ENCODE data around the gene RNU6-9.

Gene RNU6-9

DNA sequence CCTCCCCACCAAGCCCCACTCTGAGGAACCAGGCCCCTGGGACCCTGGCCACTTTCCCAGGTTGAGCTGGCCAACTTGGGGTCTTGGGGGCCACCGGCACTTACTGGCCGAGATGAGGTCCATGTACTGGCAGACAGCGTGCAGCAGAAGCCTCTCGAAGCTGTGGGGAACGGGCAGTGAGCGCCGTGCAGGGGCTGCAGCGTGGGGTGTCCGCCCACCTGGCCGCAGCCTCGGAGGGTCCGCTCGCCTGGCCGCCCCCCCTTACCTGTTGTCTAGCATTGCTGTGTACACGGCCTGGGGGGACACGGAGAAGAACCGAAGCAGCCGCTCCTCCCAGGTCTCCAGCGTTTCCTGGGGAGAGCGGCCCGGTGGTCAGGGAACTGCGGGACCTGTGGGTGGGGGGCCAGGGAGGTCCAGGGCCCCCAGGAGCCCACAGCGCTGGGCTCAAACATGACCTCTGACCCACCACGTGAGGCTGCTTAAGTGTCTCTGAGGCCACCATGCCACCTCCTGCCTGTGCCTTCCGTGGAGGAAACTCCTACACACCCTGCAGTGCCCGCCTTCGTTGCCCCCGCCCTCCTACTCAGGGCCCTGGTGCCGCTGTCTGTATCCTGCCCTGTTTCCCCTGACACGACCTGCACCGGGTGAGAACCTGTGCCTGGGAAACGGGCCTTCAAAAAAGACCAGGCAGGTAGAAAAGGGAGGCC lies 6.2 kb downstream of the RNU6-9 start:
- no peak for DNase-seq

- no peak for DNase-seq
Observed at GRCh38 chr19:900043-900301, 6.7 kb downstream of the RNU6-9 start.

DNA sequence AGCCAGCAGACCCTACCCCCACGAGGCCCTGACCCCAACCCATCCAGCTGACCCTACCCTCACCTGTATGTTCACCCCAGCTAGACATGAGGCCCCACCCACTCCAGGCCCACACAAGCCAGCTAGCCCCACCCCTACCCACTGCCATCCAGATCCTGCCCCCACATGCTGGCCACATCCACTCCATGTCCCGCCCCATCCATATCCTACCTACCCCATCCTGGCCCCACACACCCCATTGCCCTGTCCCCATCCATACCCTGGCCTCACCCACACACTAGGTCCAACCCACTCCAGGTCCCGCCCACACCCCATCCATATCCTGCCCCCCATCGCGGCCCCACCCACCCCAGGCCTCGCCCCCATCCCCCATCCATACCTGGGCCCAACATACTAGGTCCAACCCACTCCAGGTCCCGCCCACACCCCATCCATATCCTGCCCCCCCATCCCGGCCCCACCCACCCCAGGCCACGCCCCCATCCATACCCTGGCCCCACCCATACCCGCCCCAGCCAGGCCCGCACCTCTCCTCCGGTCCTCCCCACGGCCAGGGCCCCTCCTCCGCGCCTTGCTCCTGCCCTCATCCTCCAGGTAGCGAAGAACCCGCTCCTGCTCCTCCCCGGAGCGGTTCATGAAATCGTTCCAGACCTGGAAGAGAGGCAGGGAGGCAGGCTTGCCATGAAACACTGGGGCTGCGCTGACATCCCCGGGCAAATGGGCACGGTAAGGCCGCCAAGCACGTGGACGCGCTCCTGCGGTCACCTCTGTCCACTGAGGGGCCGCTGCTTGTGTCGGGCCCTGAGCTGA lies 7.2 kb downstream of the RNU6-9 start:
- DNase-seq: no peak

- no peak for DNase-seq
Observed at GRCh38 chr19:901216-902092, 8.2 kb downstream of the RNU6-9 start.

GRCh38 chr19:902093-902370 lies 8.7 kb downstream of the RNU6-9 start:
- no peak for DNase-seq

DNA sequence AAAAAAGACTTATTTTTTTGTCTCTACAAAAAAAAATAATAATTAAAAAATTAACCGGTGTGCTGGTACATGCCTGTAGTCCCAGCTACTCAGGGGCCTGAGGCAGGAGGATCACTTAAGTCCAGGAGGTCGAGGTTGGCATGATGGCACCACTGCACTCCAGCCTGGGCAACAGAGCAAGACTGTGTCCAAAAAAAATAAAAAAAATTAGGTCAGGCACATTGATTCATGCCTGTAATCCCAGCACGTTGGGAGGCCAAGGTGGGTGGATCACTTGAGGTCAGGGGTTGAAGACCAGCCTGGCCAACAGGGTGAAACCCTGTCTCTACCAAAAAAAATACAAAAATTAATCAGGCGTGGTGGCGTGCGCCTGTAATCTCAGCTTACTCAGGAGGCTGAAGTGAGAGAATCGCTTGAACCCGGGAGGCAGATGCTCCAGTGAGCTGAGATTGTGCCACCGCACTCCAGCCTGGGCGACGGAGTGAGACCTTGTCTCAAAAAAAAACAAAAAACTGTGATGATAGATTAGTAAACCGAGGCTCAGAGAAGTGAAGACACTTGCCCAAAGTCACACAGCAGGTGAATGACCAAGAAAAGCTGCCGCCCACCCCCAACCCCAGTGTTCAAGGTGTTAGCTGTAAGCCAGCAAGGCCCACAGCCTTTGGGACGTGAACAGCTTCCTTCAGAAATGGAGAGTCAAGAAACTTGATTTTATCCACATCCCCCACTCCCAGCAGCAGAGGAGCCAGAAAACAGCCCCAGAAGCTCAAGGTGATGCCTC lies 9.4 kb downstream of the RNU6-9 start:
- DNase-seq: no peak

GRCh38 chr19:903266-903797 lies 10.0 kb downstream of the RNU6-9 start:
- no peak for DNase-seq

DNA sequence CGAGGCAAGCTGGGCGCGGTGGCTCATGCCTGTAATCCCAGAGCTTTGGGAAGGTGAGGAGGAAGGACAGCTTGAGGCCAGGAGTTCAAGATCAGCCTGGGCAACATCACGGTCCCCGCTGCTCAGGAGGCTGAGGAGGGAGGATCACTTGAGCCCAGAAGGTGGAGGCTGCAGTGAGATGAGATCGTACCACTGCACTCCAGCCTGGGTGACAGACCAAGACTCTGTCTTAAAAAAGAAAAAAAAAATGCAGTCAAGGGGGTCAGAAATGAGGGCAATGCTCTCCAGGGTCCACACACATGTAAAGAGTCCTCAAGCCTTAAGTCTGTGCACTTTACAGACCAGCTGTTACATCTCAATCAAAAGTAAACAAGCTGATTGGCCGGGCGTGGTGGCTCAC lies 11.3 kb downstream of the RNU6-9 start:
- no peak for DNase-seq

GRCh38 chr19:906480-906879 lies 13.2 kb downstream of the RNU6-9 start:
- DNase-seq: no peak

DNA sequence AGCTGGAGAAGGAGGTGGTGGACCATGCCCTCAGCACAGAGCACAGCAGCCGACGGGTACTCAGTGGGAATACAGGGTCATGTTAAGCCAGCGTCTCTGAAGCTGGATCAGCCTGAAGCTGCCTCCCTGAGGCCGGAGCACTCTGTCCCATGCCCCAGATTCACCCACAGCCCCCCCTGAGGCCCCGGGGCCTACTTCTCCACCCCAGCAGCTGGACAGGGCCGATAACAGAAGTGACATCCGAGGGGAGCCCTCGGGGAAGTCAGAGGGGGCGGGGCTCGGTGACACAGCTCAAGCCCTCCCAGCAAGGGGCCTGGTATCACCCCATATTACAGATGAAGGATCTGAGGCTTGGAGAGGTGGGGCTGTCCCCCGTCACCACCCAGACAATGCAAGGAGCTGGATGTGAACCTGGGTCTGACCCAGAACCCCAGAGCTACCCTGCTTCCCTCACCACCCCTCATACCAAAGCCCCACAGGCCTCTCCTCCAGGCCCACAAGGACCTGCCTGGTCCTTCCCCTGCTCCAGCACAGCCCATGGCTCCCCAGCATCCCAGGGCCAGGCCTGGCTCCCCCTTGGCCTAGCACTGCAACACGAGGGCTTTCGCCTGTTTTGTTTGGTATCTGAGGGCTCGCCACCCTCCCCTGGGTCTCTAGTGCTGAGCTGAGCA lies 14.0 kb downstream of the RNU6-9 start:
- no peak for DNase-seq

DNA sequence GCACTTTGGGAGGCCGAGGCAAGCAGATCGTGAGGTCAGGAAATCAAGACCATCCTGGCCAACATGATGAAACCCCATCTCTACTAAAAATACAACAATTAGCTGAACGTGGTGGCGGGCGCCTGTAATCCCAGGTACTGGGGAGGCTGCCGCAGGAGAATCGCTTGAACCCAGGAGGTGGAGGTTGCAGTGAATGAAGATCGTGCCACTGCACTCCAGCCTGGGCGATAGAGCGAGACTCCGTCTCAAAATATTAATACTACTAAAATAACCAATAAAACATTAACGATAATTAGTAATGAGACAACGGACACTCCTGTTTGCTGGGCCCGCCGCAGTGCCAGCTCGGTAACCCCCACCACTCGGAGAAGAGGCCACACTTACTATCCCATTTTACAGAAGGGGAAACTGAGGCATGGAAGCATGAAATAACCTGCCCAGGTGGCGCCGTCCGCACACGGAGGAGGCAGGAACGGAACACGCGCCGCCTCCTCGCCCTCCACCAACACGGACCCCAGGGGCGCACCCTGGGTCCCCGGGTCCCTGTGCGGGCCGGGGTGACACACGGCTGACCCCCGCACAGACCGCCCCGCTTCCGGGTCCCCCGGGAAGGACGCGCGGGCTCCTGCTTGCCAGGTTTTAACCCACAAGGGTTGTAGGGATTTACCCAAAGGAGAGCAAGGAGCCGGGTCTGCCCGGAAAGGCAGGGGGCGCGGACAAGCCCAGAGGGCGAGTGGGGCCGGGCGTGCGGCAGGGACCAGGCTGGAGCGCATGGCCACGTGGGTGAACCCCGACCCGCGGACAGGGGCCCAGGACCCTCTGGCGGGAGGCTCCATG lies 18.1 kb downstream of the RNU6-9 start:
- no peak for DNase-seq

DNA sequence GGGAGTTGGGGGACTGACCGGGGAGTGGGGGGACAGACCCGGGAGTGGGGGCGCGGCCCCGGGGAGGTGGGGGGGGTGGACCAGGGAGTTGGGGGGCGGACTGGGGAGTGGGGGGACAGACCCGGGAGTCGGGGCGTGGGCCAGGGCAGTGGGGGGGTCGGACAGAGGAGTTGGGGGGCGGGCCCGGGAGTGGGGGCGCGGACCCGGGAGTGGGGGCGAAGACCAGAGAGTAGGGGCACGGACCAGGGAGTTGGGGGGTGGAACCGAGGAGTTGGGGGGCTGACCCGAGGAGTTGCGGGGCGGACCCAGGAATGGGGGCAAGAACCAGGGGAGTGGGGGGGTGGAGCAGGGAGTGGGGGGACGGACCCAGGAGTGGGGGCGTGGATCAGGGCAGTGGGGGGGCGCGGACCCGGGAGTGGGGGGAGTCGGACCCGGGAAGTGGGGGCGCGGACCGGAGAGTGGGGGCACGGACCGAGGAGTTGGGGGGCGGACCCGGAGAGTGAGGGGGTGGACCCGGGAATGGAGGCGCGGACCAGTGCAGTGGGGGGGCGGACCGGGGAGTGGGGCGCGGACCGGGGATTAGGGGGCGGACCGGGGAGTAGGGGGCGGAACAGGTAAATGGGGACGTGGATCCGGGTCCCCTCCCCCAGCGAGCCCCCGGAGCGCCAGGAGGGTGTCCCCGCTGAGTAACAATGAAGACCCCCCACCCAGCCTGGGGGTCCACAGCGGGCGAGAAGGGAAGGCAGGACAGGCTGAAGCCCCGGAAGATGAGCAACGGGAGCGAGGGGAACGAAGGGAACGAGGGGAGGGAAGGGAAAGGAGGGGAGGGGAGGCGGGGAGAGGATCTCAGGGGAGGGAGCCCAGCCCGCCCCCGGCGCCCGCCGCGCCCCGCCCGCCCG lies 19.1 kb downstream of the RNU6-9 start:
- peak; percentile 60 for DNase-seq

- peak; percentile 60 for DNase-seq
Observed at GRCh38 chr19:913080-913748, 19.9 kb downstream of the RNU6-9 start, which contains the start of gene R3HDM4. Gene R3HDM4 (minus strand): TSS chr19:913219. CDS start chr19:913157, 62 bp downstream.

GRCh38 chr19:916645-917322 lies 23.5 kb downstream of the RNU6-9 start:
- peak; percentile 21 for DNase-seq

- peak; percentile 22 for DNase-seq
Observed at GRCh38 chr19:917323-918151, 24.3 kb downstream of the RNU6-9 start, which contains the start of gene KISS1R. Gene KISS1R (plus strand): TSS chr19:917333. CDS start chr19:917503, 170 bp downstream.

DNA sequence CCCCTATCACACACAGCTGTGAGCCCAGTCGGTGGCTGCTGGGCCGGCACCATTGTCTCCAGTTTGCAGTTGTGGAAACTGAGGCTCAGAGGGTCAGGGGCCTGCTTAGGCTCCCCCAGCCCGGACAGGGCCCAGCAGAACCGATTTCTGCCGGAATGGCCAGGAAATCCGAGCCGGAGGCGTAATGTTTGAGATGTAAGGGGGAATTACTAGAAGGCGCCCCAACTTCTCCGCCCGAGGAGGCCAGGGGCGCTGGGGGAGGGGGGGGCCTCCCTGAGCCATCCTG lies 24.8 kb downstream of the RNU6-9 start:
- no peak for DNase-seq

DNA sequence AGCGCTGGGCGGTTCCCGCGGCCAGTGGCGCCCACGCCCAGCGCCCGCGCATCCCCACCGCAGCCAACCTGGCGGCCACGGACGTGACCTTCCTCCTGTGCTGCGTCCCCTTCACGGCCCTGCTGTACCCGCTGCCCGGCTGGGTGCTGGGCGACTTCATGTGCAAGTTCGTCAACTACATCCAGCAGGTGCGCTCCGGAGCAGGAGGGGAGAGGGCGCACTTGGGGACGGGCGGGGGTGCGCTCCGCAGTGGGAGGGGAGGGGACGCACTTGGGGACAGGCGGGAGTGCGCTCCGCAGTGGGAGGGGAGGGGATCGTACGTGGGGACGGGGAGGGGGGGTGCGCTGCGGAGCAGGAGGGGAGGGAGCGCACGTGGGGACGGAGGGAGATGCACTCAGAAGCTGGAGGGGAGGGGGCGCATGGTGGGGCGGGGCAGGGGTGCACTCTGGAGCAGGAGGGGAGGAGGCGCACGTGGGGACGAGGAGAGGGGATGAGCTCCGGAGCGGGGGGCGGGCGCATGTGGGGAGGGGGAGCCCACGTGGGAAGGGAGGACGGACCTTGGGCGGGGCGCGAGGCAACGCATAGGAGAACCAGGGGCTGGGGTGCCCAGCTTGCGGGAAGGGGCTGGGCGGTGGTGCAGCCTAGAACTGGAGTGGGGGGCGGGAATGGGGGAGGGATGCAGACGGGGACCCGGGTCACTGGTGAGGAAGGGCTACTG lies 25.4 kb downstream of the RNU6-9 start:
- no peak for DNase-seq
